ENCODE results near the gene SCAMP2.

DNA sequence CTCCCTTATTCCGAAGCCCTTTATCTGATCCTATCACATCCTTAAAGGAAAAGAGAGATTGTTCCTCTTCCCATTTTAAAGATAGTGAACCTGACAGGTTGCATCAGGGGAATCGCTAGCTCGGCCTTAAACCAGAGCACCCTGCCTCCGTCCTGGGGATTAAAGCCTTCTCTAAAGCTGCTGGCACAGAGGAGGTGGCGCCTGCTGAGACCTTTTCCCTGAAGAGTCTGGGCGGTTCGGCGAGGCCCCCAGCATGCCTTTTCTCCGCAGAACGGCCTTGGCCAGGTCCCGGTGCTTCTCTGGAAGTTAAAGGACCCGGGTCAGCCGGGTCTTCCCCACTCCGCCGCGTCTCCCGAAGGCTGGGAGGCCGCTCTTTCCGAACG lies 32.9 kb upstream of the SCAMP2 start:
- TF ChIP-seq, protein P1, sequence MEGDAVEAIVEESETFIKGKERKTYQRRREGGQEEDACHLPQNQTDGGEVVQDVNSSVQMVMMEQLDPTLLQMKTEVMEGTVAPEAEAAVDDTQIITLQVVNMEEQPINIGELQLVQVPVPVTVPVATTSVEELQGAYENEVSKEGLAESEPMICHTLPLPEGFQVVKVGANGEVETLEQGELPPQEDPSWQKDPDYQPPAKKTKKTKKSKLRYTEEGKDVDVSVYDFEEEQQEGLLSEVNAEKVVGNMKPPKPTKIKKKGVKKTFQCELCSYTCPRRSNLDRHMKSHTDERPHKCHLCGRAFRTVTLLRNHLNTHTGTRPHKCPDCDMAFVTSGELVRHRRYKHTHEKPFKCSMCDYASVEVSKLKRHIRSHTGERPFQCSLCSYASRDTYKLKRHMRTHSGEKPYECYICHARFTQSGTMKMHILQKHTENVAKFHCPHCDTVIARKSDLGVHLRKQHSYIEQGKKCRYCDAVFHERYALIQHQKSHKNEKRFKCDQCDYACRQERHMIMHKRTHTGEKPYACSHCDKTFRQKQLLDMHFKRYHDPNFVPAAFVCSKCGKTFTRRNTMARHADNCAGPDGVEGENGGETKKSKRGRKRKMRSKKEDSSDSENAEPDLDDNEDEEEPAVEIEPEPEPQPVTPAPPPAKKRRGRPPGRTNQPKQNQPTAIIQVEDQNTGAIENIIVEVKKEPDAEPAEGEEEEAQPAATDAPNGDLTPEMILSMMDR (conservative IDR thresholded peaks at IDR 0.05 in 1 of 2, IDR thresholded peaks at IDR 0.05 in 1 of 2; ENCODE audit: low read depth in 1 of 2, low read length in 2 of 2) = no peak
- no peak for TF ChIP-seq EZH2 (IDR thresholded peaks at IDR 0.05; ENCODE audit: low read length, missing control alignments)
